PC-9 (cell line): ENCODE data around the gene LRTM1. TPM values are rescaled to one million over a fixed set of nuclear protein-coding genes. Genes with fewer than 3 reads are reported as not detected.

Experiments
- BruUV-seq: library from RNA; stranded (reverse); fragments of 400-500 nt; replicated peaks from 2 replicates; lab custom pipeline; 2021; lab: Mats Ljungman, UMichigan
- CTCF ChIA-PET: fragments of 300-600 bp; sonication (Branson Sonifier 250); formaldehyde crosslinking; loops from one replicate; lab custom pipeline; 2022; ENCODE audit warnings: antibody characterized with exemption; lab: Charles Lee
- POLR2A ChIA-PET: fragments of 300-600 bp; sonication (Branson Sonifier 250); formaldehyde crosslinking; loops from one replicate; lab custom pipeline; 2022; ENCODE audit warnings: antibody characterized with exemption; ENCODE audit not compliant: unreplicated experiment; lab: Charles Lee
- DNase-seq, 2 experiments: peaks; one replicate each; pipeline versions ENCODE4 v3.0.0 to v3.0.0-alpha.2; 2015 to 2022; ENCODE audit warnings: mixed read lengths in 1 of 2
- H2AFZ ChIP-seq: fragments of 200-600 bp; sonication (generic); 2 replicates; pipeline ENCODE4 v1.8.1; 2017; ENCODE audit warnings: antibody characterized with exemption
- H3F3A ChIP-seq: fragments of 200-600 bp; sonication (generic); 2 replicates; pipeline ENCODE4 v1.8.1; 2017; ENCODE audit warnings: antibody characterized with exemption, mild to moderate bottlenecking, low read depth; ENCODE audit not compliant: insufficient read depth
- H3K27ac ChIP-seq: fragments of 200-600 bp; sonication (generic); 2 replicates; pipeline ENCODE4 v1.6.1; 2016; ENCODE audit warnings: mixed run types
- H3K27me3 ChIP-seq: fragments of 200-600 bp; sonication (generic); 2 replicates; pipeline ENCODE4 v1.6.1; 2016; ENCODE audit warnings: low read depth, mixed run types; ENCODE audit not compliant: insufficient read depth
- H3K36me3 ChIP-seq: fragments of 200-600 bp; sonication (generic); 2 replicates; pipeline ENCODE4 v1.6.1; 2016; ENCODE audit warnings: low read depth, mixed run types
- H3K4me1 ChIP-seq: fragments of 200-600 bp; sonication (generic); replicated peaks from 2 replicates; pipeline ENCODE4 v1.6.1; 2016; ENCODE audit warnings: mixed run types; ENCODE audit not compliant: insufficient read depth
- H3K4me2 ChIP-seq: fragments of 200-600 bp; sonication (generic); 2 replicates; pipeline ENCODE4 v1.6.1; 2017; ENCODE audit warnings: mixed run types
- H3K4me3 ChIP-seq: fragments of 200-600 bp; sonication (generic); 2 replicates; pipeline ENCODE4 v1.6.1; 2016; ENCODE audit warnings: mixed run types
- H3K79me2 ChIP-seq: fragments of 200-600 bp; sonication (generic); 2 replicates; pipeline ENCODE4 v1.6.1; 2017; ENCODE audit warnings: low read depth, mixed run types
- H3K9me2 ChIP-seq: fragments of 200-600 bp; sonication (generic); 2 replicates; pipeline ENCODE4 v1.8.1; 2017; ENCODE audit warnings: mild to moderate bottlenecking; ENCODE audit not compliant: insufficient read depth
- H3K9me3 ChIP-seq: fragments of 200-600 bp; sonication (generic); 2 replicates; pipeline ENCODE4 v1.8.1; 2016; ENCODE audit warnings: low read depth; ENCODE audit not compliant: insufficient read depth
- H4K20me1 ChIP-seq: fragments of 200-600 bp; sonication (generic); 2 replicates; pipeline ENCODE4 v1.8.1; 2017; ENCODE audit not compliant: insufficient read depth
- CTCF ChIP-seq: fragments of 200-600 bp; sonication (generic); conservative IDR thresholded peaks from 2 replicates; pipeline ENCODE4 v1.6.1; 2017; ENCODE audit warnings: mixed run types, antibody characterized with exemption, mild to moderate bottlenecking, moderate library complexity
- EZH2 ChIP-seq: fragments of 200-600 bp; sonication (generic); IDR thresholded peaks from 2 replicates; pipeline ENCODE4 v1.8.0; 2017; ENCODE audit warnings: antibody characterized with exemption, low read depth
- intact Hi-C: fragments of 100-400 bp; cut with micrococcal nuclease; formaldehyde crosslinking; loops from one replicate; pipeline ENCODE4 v1.10.0; 2022; ENCODE audit not compliant: unreplicated experiment
- total RNA-seq: library from RNA; stranded (reverse); gene quantifications from 2 replicates; pipeline ENCODE4 v1.2.3, GENCODE V29; 2021

LRTM1 gene
- total RNA-seq, 1 experiment from 2014 or later, result not detected

DNA sequence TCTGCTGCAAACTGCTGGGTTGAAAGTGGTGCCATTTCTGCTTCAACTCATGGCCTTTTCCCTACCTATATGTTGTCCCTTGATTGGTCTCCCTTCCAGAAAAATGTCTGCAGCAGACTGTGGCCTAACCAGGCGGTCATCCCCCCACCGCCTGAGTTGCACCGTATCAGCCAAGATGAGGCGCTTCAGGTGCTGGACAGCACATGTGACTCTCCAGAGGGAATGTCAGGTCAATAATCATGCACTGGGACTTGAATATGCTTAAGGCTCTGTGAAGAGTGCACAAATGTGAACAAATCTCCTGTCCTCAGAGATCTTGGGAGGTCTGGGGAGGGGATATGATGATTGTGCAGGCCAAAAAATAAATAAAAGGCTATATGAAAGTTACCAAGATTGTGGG lies 32.2 kb downstream of the LRTM1 start:
- Histone ChIP-seq H3K4me1 (peaks cover 23% of the 10 kb centered on the region), H3K4me2 (no peak overlapping the region), H3K36me3 (no peaks in the 10 kb centered on the region), H3K9me3 (no peaks in the 10 kb centered on the region), H2AFZ (no peak overlapping the region), H3K9me2 (no peaks in the 10 kb centered on the region), H3K27me3 (no peaks in the 10 kb centered on the region), H4K20me1 (no peaks in the 10 kb centered on the region), H3F3A (peaks cover 13% of the 10 kb centered on the region), H3K79me2 (no peaks in the 10 kb centered on the region), H3K4me3 (no peak overlapping the region), H3K27ac (no peak overlapping the region)
- no TSS peak for BruUV-seq
- intact Hi-C loops, result no loop called here
- no peak for DNase-seq
- ChIA-PET POLR2A (no interaction called here), CTCF (no interaction called here)
- TF ChIP-seq EZH2, result no peak
- TF ChIP-seq CTCF, result no peak

DNA sequence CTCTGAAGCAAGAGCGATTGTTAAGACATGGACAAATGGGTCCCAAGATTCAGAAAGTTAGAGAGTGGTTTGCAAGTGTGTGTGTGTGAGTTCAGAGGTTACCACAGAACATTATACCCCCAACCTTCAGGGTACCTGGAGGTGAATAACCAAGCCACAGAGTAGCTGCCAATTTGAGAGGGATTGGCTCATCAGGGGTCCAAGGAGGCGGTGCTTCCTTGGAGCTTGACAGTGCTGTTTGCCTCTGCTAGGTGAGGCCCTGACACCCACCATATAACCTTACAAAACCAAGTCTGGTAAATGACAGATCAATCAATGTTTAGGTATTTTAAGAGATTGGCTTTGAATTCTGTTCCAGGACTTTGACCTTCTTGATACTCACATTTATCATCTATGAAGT lies 35.7 kb downstream of the LRTM1 start:
- H3K27me3 ChIP-seq, result no peaks in the 10 kb centered on the region
- BruUV-seq, result no TSS peak
- TF ChIP-seq CTCF (no peak), EZH2 (no peak)
- ChIA-PET CTCF (no interaction called here), POLR2A (interaction anchor here (0.6 kb wide), 1 partner anchor 700 kb away, joined by 5 read pairs; no protein-coding TSS in a partner anchor)
- intact Hi-C loops, result loop anchor here (2.0 kb wide), 1 partner anchor 525 kb away; no protein-coding TSS in a partner anchor
- no peak overlapping the region for H2AFZ ChIP-seq
- H4K20me1 ChIP-seq, result no peaks in the 10 kb centered on the region
- no peaks in the 10 kb centered on the region for H3K9me2 ChIP-seq
- H3K4me2 ChIP-seq, result peak overlapping the region; percentile 63
- H3K4me1 ChIP-seq, result peaks cover 25% of the 10 kb centered on the region
- H3K27ac ChIP-seq, result peak overlapping the region; percentile 20; the same call in 1 of the 2 replicates
- H3K79me2 ChIP-seq, result no peaks in the 10 kb centered on the region
- no peak overlapping the region; the same call in 1 of the 2 replicates for H3K4me3 ChIP-seq
- no peaks in the 10 kb centered on the region for H3K9me3 ChIP-seq
- no peak for DNase-seq
- H3K36me3 ChIP-seq, result no peaks in the 10 kb centered on the region
- peaks cover 13% of the 10 kb centered on the region for H3F3A ChIP-seq

DNA sequence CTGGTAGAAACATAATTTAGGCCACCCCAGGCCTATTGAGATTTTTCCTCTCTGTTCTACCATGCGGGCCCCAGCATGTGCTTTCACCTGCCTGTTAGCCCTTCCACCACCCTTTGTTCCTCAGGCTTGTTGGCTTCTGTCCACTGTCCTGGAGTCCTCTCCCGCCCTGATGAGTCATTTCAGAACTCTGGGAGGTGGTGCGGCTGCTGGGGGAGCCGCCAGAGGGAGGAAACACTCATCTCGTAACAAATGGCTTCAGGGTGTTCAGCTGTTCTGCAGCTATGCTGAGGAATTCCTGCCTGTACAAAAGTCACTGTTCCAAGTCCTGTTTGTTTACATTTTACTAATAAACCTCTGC lies 36.3 kb downstream of the LRTM1 start:
- POLR2A ChIA-PET, result interaction anchor here (0.6 to 0.7 kb wide), 2 partner anchors 108 to 701 kb away, joined by 5 read pairs; no protein-coding TSS in a partner anchor

More for the DNA sequence above, 36.3 kb downstream of the LRTM1 start:
- no peaks in the 10 kb centered on the region for H3K27me3 ChIP-seq
- CTCF ChIA-PET, result interaction anchor here (1.3 kb wide), 1 partner anchor 64 kb away, joined by 4 read pairs; no protein-coding TSS in a partner anchor
- peaks cover 25% of the 10 kb centered on the region for H3K4me1 ChIP-seq
- no TSS peak for BruUV-seq
- H2AFZ ChIP-seq, result no peak overlapping the region
- H3K27ac ChIP-seq, result peak overlapping the region; percentile 69
- no peak overlapping the region for H3K4me3 ChIP-seq
- TF ChIP-seq CTCF, result peak; percentile 48
- no peak for TF ChIP-seq EZH2
- intact Hi-C loops, result loop anchor here (1.0 to 2.0 kb wide), 3 partner anchors 9 to 107 kb away; no protein-coding TSS in a partner anchor
- no peaks in the 10 kb centered on the region for H3K9me3 ChIP-seq
- peak; percentile 91 to 97 for DNase-seq
- H3K36me3 ChIP-seq, result no peaks in the 10 kb centered on the region
- H3K4me2 ChIP-seq, result peak overlapping the region; percentile 63
- peaks cover 13% of the 10 kb centered on the region for H3F3A ChIP-seq
- H4K20me1 ChIP-seq, result no peaks in the 10 kb centered on the region
- no peaks in the 10 kb centered on the region for H3K9me2 ChIP-seq
- H3K79me2 ChIP-seq, result no peaks in the 10 kb centered on the region
